ENCODE data around the gene MBNL1.

Gene MBNL1

DNA sequence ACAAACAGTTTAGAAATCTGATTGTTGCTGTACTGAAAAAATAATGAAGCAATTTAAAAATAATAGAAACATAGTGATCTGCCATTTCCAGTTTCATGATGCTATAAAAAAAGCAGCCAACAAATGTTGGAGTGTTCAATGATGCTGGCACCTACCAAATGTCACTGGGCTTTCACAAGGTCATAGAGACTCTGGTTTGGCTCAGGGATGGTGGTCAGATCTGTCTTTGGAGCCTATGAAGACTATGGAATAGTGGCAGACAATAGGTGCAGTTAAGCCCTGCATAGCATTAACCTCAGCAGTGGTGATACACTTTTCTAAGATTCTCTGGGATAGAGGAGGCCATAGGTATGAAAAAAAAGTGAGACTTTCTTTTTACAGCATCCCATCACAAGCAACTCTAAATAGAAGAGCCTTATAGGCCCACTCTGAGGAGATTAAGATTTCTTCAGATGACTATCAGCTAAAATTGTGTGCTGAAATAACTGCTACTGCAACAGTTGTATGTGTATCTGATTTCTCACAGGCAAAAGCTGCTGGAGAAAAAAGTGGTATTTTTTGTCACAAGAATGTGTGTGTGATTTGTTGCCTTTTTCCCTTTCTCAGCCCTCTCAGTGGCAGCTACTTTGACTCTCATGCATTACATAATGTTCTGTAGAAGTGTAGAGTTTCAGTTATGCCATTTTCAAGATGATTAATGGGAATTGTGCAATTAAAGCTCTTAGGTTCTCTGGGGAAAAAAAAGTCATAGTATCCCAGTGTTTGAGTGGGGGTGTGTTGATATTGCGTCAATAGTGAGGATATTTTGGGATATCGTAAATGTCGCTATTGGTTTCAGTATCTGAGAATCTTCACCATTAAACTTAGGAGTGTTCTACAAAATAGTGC, 137.4 kb downstream of the MBNL1 start:
- DNase-seq (ENCODE audit: low read depth) = peak; percentile 95
- TF ChIP-seq, protein P1, sequence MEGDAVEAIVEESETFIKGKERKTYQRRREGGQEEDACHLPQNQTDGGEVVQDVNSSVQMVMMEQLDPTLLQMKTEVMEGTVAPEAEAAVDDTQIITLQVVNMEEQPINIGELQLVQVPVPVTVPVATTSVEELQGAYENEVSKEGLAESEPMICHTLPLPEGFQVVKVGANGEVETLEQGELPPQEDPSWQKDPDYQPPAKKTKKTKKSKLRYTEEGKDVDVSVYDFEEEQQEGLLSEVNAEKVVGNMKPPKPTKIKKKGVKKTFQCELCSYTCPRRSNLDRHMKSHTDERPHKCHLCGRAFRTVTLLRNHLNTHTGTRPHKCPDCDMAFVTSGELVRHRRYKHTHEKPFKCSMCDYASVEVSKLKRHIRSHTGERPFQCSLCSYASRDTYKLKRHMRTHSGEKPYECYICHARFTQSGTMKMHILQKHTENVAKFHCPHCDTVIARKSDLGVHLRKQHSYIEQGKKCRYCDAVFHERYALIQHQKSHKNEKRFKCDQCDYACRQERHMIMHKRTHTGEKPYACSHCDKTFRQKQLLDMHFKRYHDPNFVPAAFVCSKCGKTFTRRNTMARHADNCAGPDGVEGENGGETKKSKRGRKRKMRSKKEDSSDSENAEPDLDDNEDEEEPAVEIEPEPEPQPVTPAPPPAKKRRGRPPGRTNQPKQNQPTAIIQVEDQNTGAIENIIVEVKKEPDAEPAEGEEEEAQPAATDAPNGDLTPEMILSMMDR (conservative IDR thresholded peaks at IDR 0.05; ENCODE audit: low read depth, low read length) = no peak
- peak overlapping the region; percentile 36 for H3K4me3 ChIP-seq (ENCODE audit: low read depth, low read length)

DNA sequence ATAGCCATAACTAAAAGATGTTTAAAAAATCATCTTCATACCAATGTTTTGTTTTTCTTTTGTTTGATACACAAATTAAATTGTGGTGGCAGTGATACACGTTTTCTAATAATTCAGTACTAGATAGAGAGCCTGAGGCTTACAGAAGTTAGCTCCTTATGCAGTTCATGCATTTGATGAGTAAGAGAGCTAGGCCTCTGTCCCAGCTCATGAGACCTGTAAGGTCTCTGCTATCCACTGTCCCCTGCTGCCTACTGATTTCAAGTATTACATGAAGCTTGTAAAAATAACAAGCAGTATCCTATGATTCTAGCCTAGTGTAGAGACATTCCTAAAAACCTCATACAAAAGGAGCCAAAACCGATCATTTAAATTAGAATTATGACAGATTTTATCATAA, 144.5 kb downstream of the MBNL1 start:
- TF ChIP-seq, protein P1 (conservative IDR thresholded peaks at IDR 0.05; ENCODE audit: low read depth, low read length) = no peak
- no peak overlapping the region for H3K4me3 ChIP-seq (ENCODE audit: low read depth, low read length)
- peak; percentile 49 for DNase-seq (ENCODE audit: low read depth)

DNA sequence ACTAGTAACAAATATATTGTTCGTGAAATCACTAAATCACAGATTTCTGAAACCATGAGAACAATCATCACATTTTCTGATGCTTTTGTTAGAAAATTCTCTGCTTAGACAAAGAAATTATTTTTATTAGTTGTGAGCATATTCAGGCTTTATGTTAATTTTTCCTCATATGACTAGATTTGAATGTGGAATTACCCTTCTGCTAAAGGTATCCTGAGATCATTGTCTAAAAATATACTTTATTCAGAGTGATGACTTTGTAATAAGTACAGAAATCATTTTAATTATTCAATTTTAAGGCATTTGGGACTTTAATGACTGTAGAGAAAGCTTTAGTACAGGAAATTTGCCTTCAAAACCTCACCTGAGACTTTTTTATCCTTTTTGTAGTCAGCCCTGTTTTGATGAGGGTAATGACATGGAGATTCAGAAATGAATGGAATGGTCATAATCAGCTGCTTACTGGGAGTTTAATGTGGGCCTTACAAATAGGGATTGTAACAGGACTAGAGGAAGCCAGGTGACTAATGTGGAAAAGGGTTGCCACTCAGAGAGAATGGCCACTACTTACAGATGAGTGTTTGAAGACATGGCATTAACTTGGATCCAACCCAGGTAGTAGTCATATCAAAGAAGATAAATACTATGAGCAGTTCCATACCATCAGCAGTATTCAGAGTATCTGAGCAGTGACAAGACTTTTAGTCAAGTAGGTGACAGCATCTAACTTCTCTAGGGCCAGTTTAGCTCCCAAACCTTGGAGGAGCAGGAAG, 148.3 kb downstream of the MBNL1 start:
- TF ChIP-seq, protein P1 (conservative IDR thresholded peaks at IDR 0.05; ENCODE audit: low read depth, low read length) = no peak
- no peak for DNase-seq (ENCODE audit: low read depth)
- H3K4me3 ChIP-seq (ENCODE audit: low read depth, low read length) = no peak overlapping the region

DNA sequence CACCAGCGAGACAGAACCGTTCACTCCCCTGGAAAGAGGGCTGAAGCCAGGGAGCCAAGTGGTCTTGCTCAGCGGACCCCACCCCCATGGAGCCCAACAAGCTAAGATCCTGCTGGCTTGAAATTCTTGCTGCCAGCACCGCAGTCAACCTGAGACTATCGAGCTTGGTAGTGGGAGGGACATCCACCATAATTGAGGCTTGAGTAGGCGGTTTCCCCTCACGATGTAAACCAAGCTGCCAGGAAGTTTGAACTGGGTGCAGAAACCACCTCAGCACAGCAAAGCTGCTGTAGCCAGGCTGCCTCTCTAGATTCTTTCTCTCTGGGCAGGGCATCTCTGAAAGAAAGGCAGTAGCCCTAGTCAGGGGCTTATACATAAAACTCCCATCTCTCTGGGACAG, 151.0 kb downstream of the MBNL1 start:
- no peak overlapping the region for H3K4me3 ChIP-seq (ENCODE audit: low read depth, low read length)
- TF ChIP-seq, protein P1 (conservative IDR thresholded peaks at IDR 0.05; ENCODE audit: low read depth, low read length) = no peak
- no peak for DNase-seq (ENCODE audit: low read depth)

DNA sequence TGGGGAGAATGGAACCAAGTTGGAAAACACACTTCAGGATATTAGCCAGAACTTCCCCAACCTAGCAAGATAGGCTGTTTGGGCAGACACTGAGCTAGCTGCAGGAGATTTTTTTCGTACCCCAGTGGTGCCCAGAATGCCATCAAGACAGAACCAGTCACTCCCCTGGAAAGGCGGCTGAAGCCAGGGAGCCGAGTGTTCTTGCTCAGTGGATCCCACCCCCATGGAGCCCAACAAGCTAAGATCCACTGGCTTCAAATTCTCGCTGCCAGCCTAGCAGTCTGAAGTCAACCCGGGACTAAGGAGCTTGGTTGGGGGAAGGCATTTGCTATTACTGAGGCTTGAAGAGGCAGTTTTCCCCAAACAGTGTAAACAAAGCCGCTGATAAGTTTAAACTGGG, 152.4 kb downstream of the MBNL1 start:
- DNase-seq (ENCODE audit: low read depth) = no peak
- H3K4me3 ChIP-seq (ENCODE audit: low read depth, low read length) = no peak overlapping the region
- TF ChIP-seq, protein P1 (conservative IDR thresholded peaks at IDR 0.05; ENCODE audit: low read depth, low read length) = no peak

DNA sequence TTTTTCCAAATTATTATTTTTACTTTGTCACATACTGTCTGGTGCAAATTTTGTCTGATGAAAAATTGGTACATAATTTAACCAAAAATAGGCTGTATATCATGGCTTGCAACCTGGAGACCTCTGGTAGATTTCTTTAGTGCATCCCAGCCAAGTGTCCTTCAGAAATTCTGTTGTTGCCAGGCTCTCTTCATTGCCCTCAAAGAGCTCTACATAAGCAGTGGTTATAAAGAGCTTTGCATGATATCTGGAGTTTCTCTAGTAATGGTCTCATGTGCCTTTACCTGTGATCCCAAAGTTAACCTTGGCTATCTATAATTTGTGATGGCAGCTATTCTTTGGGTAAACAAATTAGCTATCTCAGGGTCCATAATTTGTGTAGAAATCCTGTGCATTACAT, 157.7 kb downstream of the MBNL1 start:
- TF ChIP-seq, protein P1 (conservative IDR thresholded peaks at IDR 0.05; ENCODE audit: low read depth, low read length) = no peak
- no peak overlapping the region for H3K4me3 ChIP-seq (ENCODE audit: low read depth, low read length)
- DNase-seq (ENCODE audit: low read depth) = no peak
